ENCODE data around the gene HEXD.

The HEXD gene

DNA sequence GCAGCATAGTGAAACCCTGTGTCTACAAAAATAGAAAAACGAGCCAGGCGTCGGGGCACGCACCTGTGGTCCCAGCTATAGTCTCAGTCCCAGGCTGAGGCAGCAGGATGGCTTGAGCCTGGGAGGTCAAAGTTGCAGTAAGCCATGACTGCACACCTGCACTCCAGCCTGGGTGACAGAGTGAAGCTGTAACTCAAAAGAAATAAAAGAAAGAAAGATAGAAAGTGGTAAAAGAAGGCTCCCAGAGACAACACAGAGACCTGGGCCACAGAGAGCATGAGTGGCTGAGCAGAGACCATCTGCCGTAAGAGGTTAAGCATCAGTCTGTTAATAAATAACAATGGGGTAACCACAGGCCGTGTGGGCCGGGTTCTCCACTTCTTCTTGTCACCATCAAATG, 15.3 kb upstream of the HEXD start:
- TF ChIP-seq, protein P1, sequence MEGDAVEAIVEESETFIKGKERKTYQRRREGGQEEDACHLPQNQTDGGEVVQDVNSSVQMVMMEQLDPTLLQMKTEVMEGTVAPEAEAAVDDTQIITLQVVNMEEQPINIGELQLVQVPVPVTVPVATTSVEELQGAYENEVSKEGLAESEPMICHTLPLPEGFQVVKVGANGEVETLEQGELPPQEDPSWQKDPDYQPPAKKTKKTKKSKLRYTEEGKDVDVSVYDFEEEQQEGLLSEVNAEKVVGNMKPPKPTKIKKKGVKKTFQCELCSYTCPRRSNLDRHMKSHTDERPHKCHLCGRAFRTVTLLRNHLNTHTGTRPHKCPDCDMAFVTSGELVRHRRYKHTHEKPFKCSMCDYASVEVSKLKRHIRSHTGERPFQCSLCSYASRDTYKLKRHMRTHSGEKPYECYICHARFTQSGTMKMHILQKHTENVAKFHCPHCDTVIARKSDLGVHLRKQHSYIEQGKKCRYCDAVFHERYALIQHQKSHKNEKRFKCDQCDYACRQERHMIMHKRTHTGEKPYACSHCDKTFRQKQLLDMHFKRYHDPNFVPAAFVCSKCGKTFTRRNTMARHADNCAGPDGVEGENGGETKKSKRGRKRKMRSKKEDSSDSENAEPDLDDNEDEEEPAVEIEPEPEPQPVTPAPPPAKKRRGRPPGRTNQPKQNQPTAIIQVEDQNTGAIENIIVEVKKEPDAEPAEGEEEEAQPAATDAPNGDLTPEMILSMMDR (IDR thresholded peaks at IDR 0.05; ENCODE audit: low read depth, low read length, poor library complexity, severe bottlenecking) = no peak
- no peak for TF ChIP-seq EZH2phosphoT487 (IDR thresholded peaks at IDR 0.05; ENCODE audit: borderline replicate concordance, low read length)
- peaks cover 6% of the 10 kb centered on the region; the same call in 1 of the 2 replicates for H3K36me3 ChIP-seq (ENCODE audit: control insufficient read depth, low read length)

DNA sequence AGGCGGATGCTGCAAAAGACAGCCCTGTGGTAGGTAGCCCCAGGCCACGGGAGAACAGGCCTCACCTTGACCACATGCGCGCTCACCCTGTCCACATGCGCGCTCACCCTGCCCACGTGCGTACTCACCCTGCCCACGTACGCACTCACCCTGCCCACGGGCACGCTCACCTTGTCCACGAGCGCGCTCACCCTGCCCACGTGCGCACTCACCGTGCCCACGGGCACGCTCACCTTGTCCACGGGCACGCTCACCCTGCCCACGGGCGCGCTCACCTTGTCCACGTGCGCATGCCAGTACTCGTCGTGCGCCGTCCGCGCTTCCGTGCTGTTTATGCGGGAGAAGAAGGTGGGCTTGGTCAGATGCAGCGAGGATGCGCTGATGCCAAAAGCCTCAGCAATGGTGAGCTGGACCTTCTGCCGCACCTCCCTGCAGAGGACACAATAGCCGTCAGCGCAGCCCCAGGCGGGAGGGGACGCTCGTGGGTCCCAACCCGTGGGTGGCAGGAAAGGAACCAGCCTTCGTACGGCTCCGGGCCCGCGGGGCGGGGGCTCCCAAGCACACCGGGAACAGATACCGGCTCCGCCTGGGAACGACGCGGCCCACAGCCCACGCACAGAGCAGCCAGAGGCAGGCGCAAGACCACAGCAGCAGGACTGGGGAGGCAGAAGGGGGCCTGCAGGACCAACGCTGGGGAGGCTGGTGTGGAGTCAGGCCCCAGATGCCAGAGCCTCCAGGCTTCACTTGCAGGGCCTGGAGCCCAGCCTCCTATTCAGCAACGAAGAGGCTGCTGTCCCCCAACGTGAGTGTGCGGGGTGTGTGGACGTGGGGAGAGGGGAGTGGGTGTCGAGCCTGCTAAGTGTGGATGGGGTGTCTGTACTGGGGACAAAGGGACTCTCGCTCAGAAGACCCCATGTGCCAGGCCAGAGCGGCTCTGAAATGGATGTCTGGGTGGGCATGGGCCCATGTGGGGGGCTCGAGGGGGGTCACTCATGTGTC, 14.2 kb upstream of the HEXD start:
- Histone ChIP-seq H3K27ac (ENCODE audit: low read depth, low read length) (no peak overlapping the region), H3K79me2 (ENCODE audit: control insufficient read depth, low read length) (no peaks in the 10 kb centered on the region), H3K4me2 (ENCODE audit: low read length) (no peak overlapping the region), H3K4me1 (ENCODE audit: control insufficient read depth, low read length) (peaks cover 9% of the 10 kb centered on the region; the same call in 1 of the 2 replicates), H3F3A (ENCODE audit: control insufficient read depth, insufficient read depth) (no peaks in the 10 kb centered on the region), H3K27me3 (ENCODE audit: control insufficient read depth, low read length) (no peaks in the 10 kb centered on the region), H3K9me2 (replicated peaks; ENCODE audit: control insufficient read depth, low read length) (no peaks in the 10 kb centered on the region), H4K20me1 (ENCODE audit: control insufficient read depth, insufficient read depth, low read depth, low read length) (no peaks in the 10 kb centered on the region), H3K36me3 (ENCODE audit: control insufficient read depth, low read length) (peaks cover 6% of the 10 kb centered on the region; the same call in 1 of the 2 replicates), H3K4me3 (ENCODE audit: low read length) (no peak overlapping the region), H3K9me3 (ENCODE audit: control insufficient read depth, insufficient read depth, low read length) (no peaks in the 10 kb centered on the region)
- TF ChIP-seq EZH2phosphoT487 (IDR thresholded peaks at IDR 0.05; ENCODE audit: borderline replicate concordance, low read length) = no peak
- TF ChIP-seq, protein P1 (IDR thresholded peaks at IDR 0.05; ENCODE audit: low read depth, low read length, poor library complexity, severe bottlenecking) = no peak

More for the DNA sequence above, 15.3 kb upstream of the HEXD start:
- no peaks in the 10 kb centered on the region for H4K20me1 ChIP-seq (ENCODE audit: control insufficient read depth, insufficient read depth, low read depth, low read length)
- H3K9me3 ChIP-seq (ENCODE audit: control insufficient read depth, insufficient read depth, low read length) = no peaks in the 10 kb centered on the region
- no peak overlapping the region for H3K4me3 ChIP-seq (ENCODE audit: low read length)
- no peaks in the 10 kb centered on the region for H3K27me3 ChIP-seq (ENCODE audit: control insufficient read depth, low read length)
- no peak overlapping the region for H3K4me2 ChIP-seq (ENCODE audit: low read length)
- H3K4me1 ChIP-seq (ENCODE audit: control insufficient read depth, low read length) = 0 out of 2 replicates have a peak, but pooled peaks cover 4% of the 10 kb centered on the region
- no peaks in the 10 kb centered on the region for H3F3A ChIP-seq (ENCODE audit: control insufficient read depth, insufficient read depth)
- H3K79me2 ChIP-seq (ENCODE audit: control insufficient read depth, low read length) = no peaks in the 10 kb centered on the region
- no peaks in the 10 kb centered on the region for H3K9me2 ChIP-seq (replicated peaks; ENCODE audit: control insufficient read depth, low read length)
- no peak overlapping the region for H3K27ac ChIP-seq (ENCODE audit: low read depth, low read length)

DNA sequence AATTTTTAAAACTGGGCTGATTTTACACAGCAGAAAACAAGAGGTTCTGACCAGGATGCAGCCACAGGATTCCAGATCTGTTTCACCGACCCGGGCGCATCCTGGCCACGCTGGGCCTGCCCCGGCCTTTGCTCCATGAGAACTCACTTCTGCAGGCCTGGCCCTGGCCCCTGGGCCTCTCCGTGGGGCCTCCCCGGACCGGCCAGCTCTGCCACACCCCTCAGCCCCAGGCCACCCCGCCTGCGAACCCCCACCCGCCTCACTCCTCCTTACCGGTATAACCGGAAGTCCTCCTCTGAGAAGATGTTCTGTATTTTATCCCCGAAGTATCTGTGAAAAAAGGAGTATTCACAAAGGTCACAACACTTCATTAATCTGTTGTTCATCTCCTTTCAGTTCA, 13.1 kb upstream of the HEXD start:
- Histone ChIP-seq H3K27ac (ENCODE audit: low read depth, low read length) (no peak overlapping the region), H3K27me3 (ENCODE audit: control insufficient read depth, low read length) (no peaks in the 10 kb centered on the region), H3K79me2 (ENCODE audit: control insufficient read depth, low read length) (no peaks in the 10 kb centered on the region), H3K9me2 (replicated peaks; ENCODE audit: control insufficient read depth, low read length) (no peaks in the 10 kb centered on the region), H3K9me3 (ENCODE audit: control insufficient read depth, insufficient read depth, low read length) (no peaks in the 10 kb centered on the region), H3K4me3 (ENCODE audit: low read length) (no peak overlapping the region), H3K4me1 (ENCODE audit: control insufficient read depth, low read length) (peaks cover 9% of the 10 kb centered on the region; the same call in 1 of the 2 replicates), H4K20me1 (ENCODE audit: control insufficient read depth, insufficient read depth, low read depth, low read length) (no peaks in the 10 kb centered on the region), H3F3A (ENCODE audit: control insufficient read depth, insufficient read depth) (no peaks in the 10 kb centered on the region), H3K36me3 (ENCODE audit: control insufficient read depth, low read length) (peaks cover 6% of the 10 kb centered on the region; the same call in 1 of the 2 replicates), H3K4me2 (ENCODE audit: low read length) (no peak overlapping the region)
- no peak for TF ChIP-seq EZH2phosphoT487 (IDR thresholded peaks at IDR 0.05; ENCODE audit: borderline replicate concordance, low read length)
- TF ChIP-seq, protein P1 (IDR thresholded peaks at IDR 0.05; ENCODE audit: low read depth, low read length, poor library complexity, severe bottlenecking) = no peak
